DOHH2 (cell line): ENCODE data around the gene PKD2.

Source experiments
- EZH2phosphoT487 ChIP-seq: fragments of 200-600 bp; sonication (generic); IDR thresholded peaks from 2 replicates; pipeline ENCODE4 v1.6.1; 2017; ENCODE audit warnings: borderline replicate concordance, mild to moderate bottlenecking, antibody characterized with exemption, low read length, moderate library complexity, mixed read lengths
- TF ChIP-seq, protein P1 (sequence below): fragments of 200-600 bp; sonication (generic); IDR thresholded peaks from one replicate; pipeline ENCODE4 v1.5.1; 2014; ENCODE audit warnings: antibody characterized with exemption, mild to moderate bottlenecking, low read depth, low read length; ENCODE audit not compliant: poor library complexity, severe bottlenecking

DNA sequence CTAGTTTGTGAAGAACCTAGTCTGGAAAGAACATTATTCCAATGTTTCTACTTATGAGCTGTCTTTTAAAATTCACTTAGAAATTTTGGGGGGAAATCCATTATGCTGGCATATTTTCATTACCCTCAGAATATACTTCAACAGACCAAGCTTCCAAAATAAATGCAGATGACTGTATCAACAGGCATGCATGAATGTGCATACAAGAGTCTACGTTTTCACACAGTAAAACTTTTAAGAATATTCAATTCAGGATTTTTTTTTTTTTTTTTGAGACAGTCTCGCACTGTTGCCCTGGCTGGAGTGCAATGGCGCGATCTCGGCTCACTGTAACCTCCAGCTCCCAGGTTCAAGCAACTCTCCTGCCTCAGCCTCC is 101.3 kb downstream of the PKD2 start:
- TF ChIP-seq, protein P1, sequence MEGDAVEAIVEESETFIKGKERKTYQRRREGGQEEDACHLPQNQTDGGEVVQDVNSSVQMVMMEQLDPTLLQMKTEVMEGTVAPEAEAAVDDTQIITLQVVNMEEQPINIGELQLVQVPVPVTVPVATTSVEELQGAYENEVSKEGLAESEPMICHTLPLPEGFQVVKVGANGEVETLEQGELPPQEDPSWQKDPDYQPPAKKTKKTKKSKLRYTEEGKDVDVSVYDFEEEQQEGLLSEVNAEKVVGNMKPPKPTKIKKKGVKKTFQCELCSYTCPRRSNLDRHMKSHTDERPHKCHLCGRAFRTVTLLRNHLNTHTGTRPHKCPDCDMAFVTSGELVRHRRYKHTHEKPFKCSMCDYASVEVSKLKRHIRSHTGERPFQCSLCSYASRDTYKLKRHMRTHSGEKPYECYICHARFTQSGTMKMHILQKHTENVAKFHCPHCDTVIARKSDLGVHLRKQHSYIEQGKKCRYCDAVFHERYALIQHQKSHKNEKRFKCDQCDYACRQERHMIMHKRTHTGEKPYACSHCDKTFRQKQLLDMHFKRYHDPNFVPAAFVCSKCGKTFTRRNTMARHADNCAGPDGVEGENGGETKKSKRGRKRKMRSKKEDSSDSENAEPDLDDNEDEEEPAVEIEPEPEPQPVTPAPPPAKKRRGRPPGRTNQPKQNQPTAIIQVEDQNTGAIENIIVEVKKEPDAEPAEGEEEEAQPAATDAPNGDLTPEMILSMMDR, result no peak
- no peak for TF ChIP-seq EZH2phosphoT487
